HG03521 (cell line): Measurements from ENCODE around the gene CEP85L.
A peak's percentile ranks its signal among the peaks of the same experiment; 100 is the strongest.

Experiments used
- ATAC-seq: cut with Tn5 transposase; IDR thresholded peaks from one replicate; pipeline ENCODE4 v1.9.1; 2021; ENCODE audit warnings: mild to moderate bottlenecking, moderate library complexity; ENCODE audit not compliant: unreplicated experiment

The CEP85L gene

DNA sequence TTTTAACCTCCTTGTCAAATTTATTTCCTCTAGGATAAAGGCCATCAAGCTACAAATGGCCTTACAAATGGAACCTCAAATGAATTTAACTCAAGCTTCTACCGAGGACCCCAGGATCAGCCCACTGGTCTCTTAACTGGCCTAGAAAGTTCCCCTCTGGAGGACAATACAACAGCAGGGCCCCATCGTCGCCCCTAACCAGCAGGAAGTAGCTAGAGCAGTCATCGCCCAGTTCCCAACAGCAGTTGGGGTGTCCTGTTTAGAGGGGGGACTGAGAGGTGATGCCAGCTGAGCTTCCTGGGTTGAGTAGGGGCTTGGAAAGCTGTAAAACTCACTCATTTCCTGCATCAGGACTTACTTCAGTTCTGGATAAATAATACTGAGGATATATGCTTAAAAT, 25.6 kb downstream of the CEP85L start:
- ATAC-seq = no peak

DNA sequence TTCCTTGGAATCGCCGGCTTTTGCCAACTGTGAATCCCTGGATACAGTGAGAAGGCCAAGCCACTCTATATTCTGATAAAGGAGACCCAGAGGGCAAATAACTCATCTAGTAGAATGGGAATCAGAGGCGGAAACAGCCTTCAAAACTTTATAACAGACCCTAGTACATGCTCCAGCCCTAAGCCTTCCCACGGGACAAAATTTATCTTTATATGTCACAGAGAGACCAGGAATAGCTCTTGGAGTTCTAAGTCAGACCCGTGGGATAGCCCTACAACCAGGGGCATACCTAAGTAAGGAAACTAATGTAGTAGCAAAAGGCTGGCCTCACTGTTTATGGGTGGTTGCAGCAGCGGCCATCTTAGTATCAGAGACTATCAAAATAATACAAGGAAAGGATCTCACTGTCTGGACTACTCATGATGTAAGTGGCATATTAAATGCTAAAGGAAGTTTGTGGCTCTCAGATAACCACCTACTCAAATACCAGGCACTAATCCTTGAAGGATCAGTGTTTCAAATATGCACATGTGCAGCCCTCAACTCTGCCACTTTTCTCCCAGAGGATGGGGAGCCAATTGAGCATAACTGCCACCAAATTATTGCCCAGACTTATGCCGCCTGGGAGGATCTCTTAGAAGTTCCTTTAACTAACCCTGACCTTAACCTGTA, 29.5 kb downstream of the CEP85L start:
- no peak for ATAC-seq

DNA sequence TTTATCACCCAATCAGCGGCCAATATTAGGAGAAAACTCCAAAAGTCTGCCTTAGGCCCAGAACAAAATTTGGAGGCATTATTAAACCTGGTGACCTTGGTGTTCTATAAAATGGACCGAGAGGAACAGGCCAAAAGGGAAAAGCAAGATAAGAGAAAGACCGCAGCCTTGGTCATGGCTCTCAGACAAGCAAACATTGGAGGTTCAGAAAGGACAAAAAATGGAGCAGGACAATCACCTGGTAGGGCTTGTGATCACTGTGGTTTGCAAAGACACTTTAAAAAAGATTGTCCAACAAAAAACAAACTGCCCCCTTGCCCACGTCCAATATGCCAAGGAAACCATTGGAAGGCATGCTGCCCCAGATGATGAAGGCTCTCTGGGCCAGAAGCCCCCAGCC, 31.2 kb downstream of the CEP85L start:
- ATAC-seq = no peak

DNA sequence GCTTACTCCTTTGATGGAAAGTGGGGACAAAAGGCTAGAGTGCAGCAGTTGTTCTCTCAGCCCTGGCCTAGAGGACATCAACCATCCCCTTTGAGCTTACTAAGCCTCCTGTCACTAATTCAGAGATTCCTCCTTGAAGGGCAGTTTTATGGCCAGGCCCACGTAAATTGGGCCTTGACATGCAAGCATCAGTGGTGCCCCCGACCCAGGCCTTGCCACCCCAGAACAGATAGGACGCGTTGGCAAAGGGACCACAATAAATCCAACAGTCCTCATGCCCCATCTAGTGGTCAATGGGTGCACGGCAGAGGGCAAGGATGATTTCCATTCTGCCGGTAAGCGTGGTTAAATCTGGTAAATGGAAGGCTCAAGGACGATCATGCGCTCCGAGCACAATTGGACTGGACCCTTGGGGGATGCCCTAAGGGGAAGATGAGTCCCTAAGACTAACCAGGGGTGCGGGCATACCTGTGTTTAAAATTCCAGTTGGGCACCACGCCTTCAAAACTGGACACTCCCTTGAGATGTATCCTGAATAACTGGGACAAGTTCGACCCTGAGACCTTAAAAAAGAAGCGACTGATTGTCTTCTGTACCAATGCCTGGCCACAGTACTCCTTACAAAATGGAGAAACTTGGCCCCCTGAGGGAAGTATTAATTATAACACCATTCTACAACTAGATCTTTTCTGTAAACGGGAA, 32.6 kb downstream of the CEP85L start:
- peak; percentile 94 for ATAC-seq

GRCh38 chr6:118617417-118617816, 34.0 kb downstream of the CEP85L start:
- no peak for ATAC-seq

DNA sequence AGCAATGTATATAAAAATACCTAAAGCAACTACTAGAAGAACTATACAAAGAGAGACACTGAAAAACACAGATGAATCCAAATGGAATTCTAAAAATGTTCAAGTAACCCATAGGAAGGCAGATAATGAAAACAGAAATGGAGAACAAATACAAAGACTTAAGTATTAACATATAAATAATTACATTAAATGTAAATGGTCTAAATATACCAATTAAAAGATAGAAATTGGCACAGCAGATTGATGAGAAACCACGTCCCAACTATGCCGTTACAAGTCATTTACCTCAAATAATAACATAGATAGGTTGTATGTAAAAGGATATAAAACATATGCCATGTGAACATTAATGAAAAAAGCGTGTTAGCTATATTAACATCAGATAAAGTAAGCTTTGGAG, 40.1 kb downstream of the CEP85L start:
- no peak for ATAC-seq

DNA sequence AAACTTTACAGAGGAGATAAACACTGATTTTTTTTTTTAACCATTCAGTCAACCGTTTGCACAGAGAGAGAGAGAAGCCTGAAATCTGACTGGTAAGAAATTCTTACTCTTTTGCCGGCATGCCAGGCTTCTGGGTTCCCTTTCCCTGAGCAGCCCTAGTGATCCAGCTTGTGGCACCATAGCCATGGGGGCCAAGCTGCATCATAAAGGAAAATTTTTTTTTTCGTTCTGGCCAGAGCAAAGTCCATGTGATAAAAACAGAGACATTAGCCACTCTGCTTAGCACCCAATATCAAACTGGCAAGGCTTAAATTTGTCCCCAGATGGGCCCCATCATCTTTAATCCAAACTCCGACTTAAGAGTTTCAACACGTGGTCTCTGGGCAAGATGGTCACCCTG, 44.5 kb downstream of the CEP85L start:
- ATAC-seq = no peak

GRCh38 chr6:118606268-118606667, 45.1 kb downstream of the CEP85L start:
- ATAC-seq = no peak

- ATAC-seq = no peak
These were observed 48.0 kb downstream of the CEP85L start for GRCh38 chr6:118603372-118603771.

DNA sequence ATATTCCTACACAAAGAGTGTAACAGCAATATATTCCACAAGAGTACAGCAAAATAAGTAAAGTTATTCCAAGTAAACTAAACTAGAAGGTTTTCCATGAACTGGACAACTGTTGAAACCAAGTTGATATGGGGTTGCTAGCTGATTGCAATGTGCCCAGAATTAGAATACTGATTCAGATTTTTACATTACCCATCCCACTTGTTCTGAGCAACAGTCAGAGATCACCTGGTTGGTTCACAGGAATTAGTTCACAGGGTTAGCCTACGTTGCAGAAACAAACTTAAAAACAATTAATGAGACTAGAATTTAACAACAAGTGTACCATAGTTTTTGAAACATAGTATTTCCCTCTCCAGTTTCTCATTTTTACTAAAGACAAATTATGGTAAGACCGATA, 49.1 kb downstream of the CEP85L start:
- ATAC-seq = no peak

- ATAC-seq = no peak
These were observed 53.1 kb downstream of the CEP85L start for GRCh38 chr6:118598324-118598723.

- no peak for ATAC-seq
These were observed 53.8 kb downstream of the CEP85L start for GRCh38 chr6:118597636-118598035.

- no peak for ATAC-seq
These were observed 54.5 kb downstream of the CEP85L start for GRCh38 chr6:118596774-118597320.

GRCh38 chr6:118594877-118595276, 56.5 kb downstream of the CEP85L start:
- no peak for ATAC-seq

DNA sequence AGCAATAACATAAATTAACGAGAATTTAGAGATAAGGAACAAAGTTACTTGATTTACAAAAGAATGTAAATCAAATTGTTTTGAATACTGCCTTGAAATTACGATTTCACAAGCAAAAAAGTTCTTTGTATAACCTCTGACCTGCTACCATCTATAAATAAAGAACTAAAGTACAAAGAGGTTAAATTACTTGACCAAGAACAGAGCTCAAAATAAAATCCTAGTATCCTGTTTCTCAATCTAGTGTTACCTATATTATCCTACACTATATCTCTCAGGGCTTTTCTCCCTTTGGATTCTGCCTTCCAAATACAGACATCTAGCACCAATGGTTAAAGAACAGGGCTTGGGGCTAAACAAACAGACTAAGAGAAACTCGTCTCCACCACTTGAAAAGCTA, 59.5 kb downstream of the CEP85L start:
- ATAC-seq = no peak

DNA sequence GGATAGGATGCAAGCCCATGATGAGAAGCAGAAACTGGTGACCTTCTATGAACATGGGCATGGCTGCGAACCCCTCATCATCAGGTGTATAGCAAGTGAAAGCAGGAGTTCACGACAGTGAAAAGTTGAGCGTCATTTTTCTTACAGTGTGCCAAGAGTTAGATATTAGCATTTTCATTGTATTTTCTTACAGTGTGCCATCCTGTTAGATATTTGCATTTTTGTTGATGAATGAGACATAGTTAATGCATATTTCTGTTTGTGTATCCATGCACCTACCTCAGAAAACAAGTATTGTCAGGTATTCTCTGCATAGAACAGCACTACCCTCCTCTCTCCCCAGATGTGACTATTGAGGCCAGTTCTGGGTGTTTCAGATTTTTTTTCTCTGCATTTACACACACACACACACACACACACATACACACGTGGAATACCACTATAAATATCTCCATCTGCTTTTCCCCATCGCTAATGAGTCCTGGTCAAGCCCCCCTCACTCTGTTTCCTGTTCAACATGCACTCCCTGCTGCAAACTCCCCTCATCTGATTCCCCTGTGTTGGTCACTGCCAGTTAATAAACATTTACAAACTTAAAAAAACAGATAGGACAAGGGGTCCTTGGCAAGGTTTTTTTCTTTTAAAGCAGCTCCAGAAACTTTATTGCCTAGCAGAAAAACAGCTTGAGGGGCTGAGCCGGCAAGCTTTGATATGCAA, 61.6 kb downstream of the CEP85L start:
- ATAC-seq = no peak

DNA sequence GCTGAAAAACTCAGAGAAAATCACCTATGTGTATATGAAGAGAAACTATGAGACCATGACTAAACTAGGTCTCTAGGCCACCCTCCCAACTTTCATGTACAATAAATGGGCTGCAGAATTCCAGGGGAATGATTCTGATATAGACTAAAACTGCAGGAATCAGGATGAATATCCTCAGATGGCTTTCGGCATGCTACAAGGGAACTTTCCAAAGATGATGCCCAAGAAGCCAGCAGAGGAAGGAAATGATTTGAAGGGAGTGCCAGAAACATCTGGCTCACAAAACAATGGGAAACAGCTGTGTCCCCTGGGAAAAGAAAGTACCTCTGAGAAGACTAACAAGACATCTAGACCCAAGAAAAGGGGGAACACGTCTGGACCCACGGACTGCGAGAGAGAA, 62.2 kb downstream of the CEP85L start:
- ATAC-seq = no peak

- no peak for ATAC-seq
These were observed 62.8 kb downstream of the CEP85L start for GRCh38 chr6:118588626-118589025.

DNA sequence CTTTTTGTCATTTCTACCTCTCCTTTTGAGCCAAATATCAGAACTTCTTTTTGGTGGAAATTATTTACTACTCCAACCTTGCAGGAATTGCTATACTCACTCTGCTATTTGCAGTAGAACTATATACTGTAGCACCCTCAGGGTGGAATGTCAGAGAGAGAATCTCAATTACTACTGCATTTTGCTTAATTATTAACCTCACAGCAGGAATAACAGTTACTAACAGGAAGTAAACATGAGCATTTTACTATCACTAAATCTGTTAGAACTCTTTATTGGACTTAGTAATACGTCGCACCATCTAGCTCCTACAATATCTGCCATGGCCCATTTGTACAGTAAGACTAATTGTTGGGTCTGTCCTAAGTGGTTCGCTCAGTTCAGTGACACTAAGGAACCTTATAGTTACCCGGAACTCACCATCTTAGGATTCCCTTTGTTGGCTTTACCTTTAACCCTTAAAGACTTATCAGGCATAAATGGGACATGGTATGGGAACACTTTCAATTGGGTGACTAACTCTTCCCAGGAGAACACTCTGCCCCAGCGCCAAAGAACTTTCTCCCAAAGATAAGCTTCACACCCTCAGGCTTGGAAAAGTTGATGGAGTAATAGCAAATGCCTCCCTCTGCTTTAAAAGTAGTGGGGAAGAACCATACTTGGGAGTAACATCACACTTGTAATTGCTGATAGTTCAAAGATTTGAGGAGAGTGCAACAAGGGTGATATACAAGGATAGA, 64.5 kb downstream of the CEP85L start:
- no peak for ATAC-seq

DNA sequence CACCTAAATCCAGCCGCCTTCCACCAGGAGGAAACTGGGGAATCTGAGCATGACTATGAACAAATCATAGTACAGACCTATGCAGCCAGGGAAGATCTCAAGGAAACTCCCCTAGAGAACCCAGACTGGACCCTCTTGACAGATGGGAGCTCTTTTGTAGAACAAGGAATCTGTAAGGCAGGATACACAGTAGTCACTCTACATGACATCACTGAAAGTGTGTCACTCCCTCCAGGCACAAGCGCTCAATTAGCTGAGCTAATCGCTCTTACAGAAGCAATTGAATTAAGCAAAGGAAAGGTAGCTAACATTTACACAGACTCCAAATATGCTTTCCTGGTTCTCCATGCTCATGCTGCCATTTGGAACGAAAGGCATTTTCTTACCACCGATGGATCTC, 66.5 kb downstream of the CEP85L start:
- no peak for ATAC-seq

DNA sequence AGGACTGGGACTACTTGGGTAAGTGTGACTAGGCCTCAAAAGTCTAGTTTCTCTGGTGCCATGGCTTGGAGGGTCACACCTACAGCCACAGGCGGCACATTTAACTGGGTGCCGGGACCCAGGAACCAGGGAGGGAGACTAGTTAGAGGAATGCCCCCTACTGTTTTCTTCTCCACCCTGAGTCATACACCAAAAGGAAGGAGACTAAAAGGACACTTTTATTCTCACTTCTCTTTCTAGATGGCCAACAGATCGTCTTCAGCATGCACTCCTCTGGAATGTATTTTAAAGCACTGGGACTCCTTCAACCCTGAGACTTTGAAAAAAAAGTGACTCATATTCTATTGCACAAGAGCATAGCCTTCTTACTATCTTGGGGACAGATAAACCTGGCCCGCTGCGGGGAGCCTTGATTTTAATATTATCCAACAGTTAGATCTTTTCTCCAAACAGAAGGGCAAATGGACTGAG, 69.9 kb downstream of the CEP85L start:
- no peak for ATAC-seq
